Upper lobe of left lung (tissue), 6 donors: Measurements from ENCODE around the gene OSBPL10. TPM values are rescaled to one million over a fixed set of nuclear protein-coding genes. Genes with fewer than 3 reads are reported as not detected.

Source experiments
- ATAC-seq, 2 donors: fragments of 200-7000 bp; cut with Tn5 transposase; one replicate each; pipeline ENCODE4 v1.9.1; 2022; ENCODE audit warnings: mild to moderate bottlenecking in 2 of 2, moderate library complexity in 2 of 2; ENCODE audit not compliant: low FRiP score in 2 of 2
- DNase-seq, 2 donors: peaks; one replicate each; pipeline ENCODE4 v3.0.0-alpha.2; 2019 to 2020
- H3K27ac ChIP-seq, 4 donors: fragments of 200-600 bp; sonication (generic); one replicate each; pipeline ENCODE4 v1.5.1; 2016 to 2019
- H3K27me3 ChIP-seq, 4 donors: fragments of 200-600 bp; sonication (generic); one replicate each; pipeline ENCODE4 v1.5.1; 2017 to 2019
- H3K36me3 ChIP-seq, 4 donors: fragments of 200-600 bp; sonication (generic); one replicate each; pipeline ENCODE4 v1.5.1; 2016 to 2019
- H3K4me1 ChIP-seq, 4 donors: fragments of 200-600 bp; sonication (generic); one replicate each; pipeline ENCODE4 v1.5.1; 2018 to 2019
- H3K4me3 ChIP-seq, 4 donors: fragments of 200-600 bp; sonication (generic); one replicate each; pipeline ENCODE4 v1.5.1; 2017 to 2019; ENCODE audit warnings: mild to moderate bottlenecking in 2 of 4, moderate library complexity in 1 of 4
- H3K9me3 ChIP-seq, 4 donors: fragments of 200-600 bp; sonication (generic); one replicate each; pipeline ENCODE4 v1.5.1; 2018 to 2019
- EP300 ChIP-seq, 4 donors: sonication (generic); formaldehyde crosslinking; IDR thresholded peaks; one replicate each; pipeline ENCODE4 v1.5.1; 2017; ENCODE audit warnings: antibody characterized with exemption in 4 of 4, control low read depth in 2 of 4
- POLR2A ChIP-seq, 4 donors: fragments of 450-650 bp; IDR thresholded peaks; one replicate each; pipeline ENCODE4 v1.5.1; 2016 to 2017; ENCODE audit warnings: antibody characterized with exemption in 4 of 4, mild to moderate bottlenecking in 2 of 4
- POLR2AphosphoS5 ChIP-seq, 2 donors: sonication (generic); formaldehyde crosslinking; IDR thresholded peaks; one replicate each; pipeline ENCODE4 v1.5.1; 2017; ENCODE audit warnings: antibody characterized with exemption in 2 of 2
- WGBS, 2 donors: methylation state at CpG; one replicate each; pipeline ENCODE4 v1.1.5; 2017 to 2018; 5-methylcytosine and 5-hydroxymethylcytosine counted together
- total RNA-seq, 6 donors: library from RNA; depleted of rRNA in 4 of 6; stranded (reverse); fragments of >200 nt in 4 of 6; gene quantifications; one replicate each; pipeline versions ENCODE4 v1.1.0 to v1.2.1, GENCODE V29; 2016 to 2021
- TF ChIP-seq, protein P1 (sequence below), 6 experiments: fragments of 450-650 bp in 4 of 6; fragments of 200-600 bp in 2 of 6; sonication (generic) in 2 of 6; IDR thresholded peaks; one replicate each; pipeline ENCODE4 v1.5.1; 2016 to 2019; ENCODE audit warnings: antibody characterized with exemption in 6 of 6
- donor health status: DM: no; HTN: no; CAD: no; lungs with moderate emphysema.
- donor health status: DM: no; HTN: yes; CAD: no; lungs with severe emphysema.

OSBPL10 gene
- total RNA-seq, 6 donors from 2014 or later = 13.6 to 73.9 (median 24.4) TPM

DNA sequence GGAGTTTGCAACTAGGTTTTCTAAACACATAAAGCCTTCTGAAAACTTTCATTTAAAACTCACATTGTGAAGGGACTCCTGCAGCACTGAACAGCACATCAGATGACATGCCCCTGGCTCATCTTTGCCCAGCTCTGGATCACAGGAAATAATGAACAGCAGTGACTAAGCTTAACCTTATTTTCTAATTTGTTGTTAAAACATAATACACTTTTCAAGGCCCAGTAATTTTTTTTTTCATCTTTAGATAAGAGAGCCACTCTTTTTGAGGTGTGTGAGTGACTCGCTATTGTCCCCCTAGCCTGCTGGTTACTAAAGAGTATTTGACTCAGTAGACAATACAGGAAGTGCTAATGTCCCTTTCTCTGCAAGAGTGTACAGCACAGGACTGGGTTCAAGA is 204.0 kb downstream of the OSBPL10 start:
- ATAC-seq = no peak
- H3K4me1 ChIP-seq = no peaks in the 10 kb centered on the region
- peaks cover 0 to 4% (median 0%) of the 10 kb centered on the region in 4 donors for H3K9me3 ChIP-seq
- TF ChIP-seq, protein P1, sequence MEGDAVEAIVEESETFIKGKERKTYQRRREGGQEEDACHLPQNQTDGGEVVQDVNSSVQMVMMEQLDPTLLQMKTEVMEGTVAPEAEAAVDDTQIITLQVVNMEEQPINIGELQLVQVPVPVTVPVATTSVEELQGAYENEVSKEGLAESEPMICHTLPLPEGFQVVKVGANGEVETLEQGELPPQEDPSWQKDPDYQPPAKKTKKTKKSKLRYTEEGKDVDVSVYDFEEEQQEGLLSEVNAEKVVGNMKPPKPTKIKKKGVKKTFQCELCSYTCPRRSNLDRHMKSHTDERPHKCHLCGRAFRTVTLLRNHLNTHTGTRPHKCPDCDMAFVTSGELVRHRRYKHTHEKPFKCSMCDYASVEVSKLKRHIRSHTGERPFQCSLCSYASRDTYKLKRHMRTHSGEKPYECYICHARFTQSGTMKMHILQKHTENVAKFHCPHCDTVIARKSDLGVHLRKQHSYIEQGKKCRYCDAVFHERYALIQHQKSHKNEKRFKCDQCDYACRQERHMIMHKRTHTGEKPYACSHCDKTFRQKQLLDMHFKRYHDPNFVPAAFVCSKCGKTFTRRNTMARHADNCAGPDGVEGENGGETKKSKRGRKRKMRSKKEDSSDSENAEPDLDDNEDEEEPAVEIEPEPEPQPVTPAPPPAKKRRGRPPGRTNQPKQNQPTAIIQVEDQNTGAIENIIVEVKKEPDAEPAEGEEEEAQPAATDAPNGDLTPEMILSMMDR (IDR thresholded peaks at IDR 0.05) = no peak
- TF ChIP-seq POLR2A (IDR thresholded peaks at IDR 0.05) = no peak
- no peak for TF ChIP-seq EP300 (IDR thresholded peaks at IDR 0.05)
- no peak for TF ChIP-seq POLR2AphosphoS5 (IDR thresholded peaks at IDR 0.05)
- DNase-seq = no peak
- H3K27me3 ChIP-seq = no peaks in the 10 kb centered on the region
- no peak overlapping the region for H3K27ac ChIP-seq
- no peaks in the 10 kb centered on the region for H3K36me3 ChIP-seq
- no peak overlapping the region for H3K4me3 ChIP-seq
- 90 to 95% methylated on average over 1 of the region's 1 CpG for WGBS, 2 donors

GRCh38 chr3:31776016-31776415 is 205.0 kb downstream of the OSBPL10 start:
- Histone ChIP-seq H3K4me1 (no peaks in the 10 kb centered on the region), H3K36me3 (no peaks in the 10 kb centered on the region), H3K27me3 (no peaks in the 10 kb centered on the region), H3K9me3 (peaks cover 0 to 4% (median 0%) of the 10 kb centered on the region in 4 donors), H3K4me3 (no peak overlapping the region), H3K27ac (no peak overlapping the region)
- TF ChIP-seq POLR2AphosphoS5 (IDR thresholded peaks at IDR 0.05) (no peak), EP300 (IDR thresholded peaks at IDR 0.05) (no peak), POLR2A (IDR thresholded peaks at IDR 0.05) (no peak)
- TF ChIP-seq, protein P1 (IDR thresholded peaks at IDR 0.05) = no peak
- ATAC-seq = no peak
- no peak for DNase-seq
- WGBS, 2 donors = 75 to 87% methylated on average over 4 of the region's 4 CpGs

DNA sequence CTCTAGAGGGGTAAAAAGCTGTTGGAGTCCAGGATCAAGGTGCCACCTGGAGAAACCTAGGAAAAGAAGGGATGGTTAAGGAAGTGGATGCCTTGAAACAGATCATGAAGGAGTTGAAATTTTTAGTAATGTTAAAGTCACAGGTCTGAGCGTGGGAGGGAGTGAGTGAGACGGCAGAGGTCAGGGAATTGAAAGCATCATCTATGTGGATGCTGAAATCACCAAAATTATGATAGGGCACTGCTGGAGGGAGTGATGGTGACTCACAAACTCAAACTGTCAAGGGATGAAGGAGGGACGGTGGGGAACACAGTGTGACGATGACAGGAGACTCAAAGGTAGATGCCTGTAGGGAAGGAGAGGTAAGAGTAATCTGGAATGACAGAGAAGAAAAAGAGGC is 205.7 kb downstream of the OSBPL10 start:
- DNase-seq = no peak
- Histone ChIP-seq H3K27me3 (no peaks in the 10 kb centered on the region), H3K9me3 (peaks cover 0 to 4% (median 0%) of the 10 kb centered on the region in 4 donors), H3K27ac (no peak overlapping the region), H3K4me1 (no peaks in the 10 kb centered on the region), H3K36me3 (no peaks in the 10 kb centered on the region), H3K4me3 (no peak overlapping the region)
- WGBS, 2 donors = 91 to 92% methylated on average over 4 of the region's 4 CpGs
- TF ChIP-seq EP300 (IDR thresholded peaks at IDR 0.05) (no peak), POLR2A (IDR thresholded peaks at IDR 0.05) (no peak), POLR2AphosphoS5 (IDR thresholded peaks at IDR 0.05) (no peak)
- TF ChIP-seq, protein P1 (IDR thresholded peaks at IDR 0.05) = no peak
- ATAC-seq = no peak

DNA sequence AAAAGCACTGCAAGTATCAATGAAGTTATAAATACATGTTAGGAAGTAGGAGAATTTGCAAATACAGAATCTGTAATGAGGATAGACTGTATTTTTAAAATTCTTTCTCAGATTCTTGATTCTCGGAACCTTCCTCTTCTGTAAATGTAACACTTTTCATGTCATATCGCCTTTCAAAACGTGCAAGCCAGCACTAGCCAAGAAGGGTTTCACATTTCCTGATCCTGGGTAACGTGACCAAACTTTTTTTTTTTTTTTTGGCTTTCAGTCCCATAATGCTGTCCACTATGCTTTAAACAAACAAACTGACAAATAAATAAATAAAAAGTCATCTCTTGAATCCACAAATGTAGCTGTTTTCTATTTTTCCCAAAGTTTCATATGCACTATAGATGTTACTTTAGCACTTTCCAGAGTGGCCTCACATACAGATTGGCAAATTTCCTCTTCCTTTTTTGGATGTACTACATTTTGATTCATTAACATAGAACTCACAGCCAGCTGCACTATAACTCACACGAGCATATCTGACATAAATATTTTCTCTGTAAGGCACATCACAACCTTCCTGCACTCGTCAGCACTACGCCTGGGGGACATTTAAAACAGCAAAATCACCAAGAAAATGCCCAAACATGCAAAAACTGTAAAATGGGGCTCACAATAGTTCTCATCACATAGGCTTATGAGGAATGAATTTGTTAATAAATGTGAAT is 208.1 kb downstream of the OSBPL10 start:
- ATAC-seq = no peak

More for the DNA sequence above, 208.1 kb downstream of the OSBPL10 start:
- Histone ChIP-seq H3K9me3 (no peaks in the 10 kb centered on the region), H3K36me3 (no peaks in the 10 kb centered on the region), H3K4me1 (peaks cover 0 to 5% (median 4%) of the 10 kb centered on the region in 4 donors), H3K27me3 (no peaks in the 10 kb centered on the region), H3K4me3 (no peak overlapping the region), H3K27ac (no peak overlapping the region)
- no peak for TF ChIP-seq POLR2A (IDR thresholded peaks at IDR 0.05)
- TF ChIP-seq EP300 (IDR thresholded peaks at IDR 0.05) = no peak
- no peak for TF ChIP-seq POLR2AphosphoS5 (IDR thresholded peaks at IDR 0.05)
- TF ChIP-seq, protein P1 (IDR thresholded peaks at IDR 0.05) = no peak
- WGBS, 2 donors = 62 to 71% methylated on average over 7 of the region's 7 CpGs
- DNase-seq = no peak
